ENCODE results near the gene GSG1L.

DNA sequence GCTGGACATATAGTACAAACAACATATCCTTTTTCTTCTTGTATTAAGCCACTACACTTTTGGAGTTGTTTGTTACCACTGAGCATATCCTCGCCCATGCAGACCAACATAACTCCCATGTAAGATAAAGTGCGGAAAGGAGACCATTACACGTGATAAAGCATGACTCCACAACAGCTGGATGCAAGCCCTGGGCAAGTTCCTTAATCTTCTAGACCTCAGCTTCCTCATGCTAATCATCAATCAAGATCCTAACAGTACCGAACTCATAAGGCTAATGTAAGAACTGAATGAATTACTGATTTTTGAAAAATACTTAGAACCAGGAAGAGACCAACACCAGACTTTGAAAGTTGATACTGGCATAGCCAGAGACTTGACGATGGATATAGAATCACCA lies 47.0 kb upstream of the GSG1L start:
- TF ChIP-seq, protein P1, sequence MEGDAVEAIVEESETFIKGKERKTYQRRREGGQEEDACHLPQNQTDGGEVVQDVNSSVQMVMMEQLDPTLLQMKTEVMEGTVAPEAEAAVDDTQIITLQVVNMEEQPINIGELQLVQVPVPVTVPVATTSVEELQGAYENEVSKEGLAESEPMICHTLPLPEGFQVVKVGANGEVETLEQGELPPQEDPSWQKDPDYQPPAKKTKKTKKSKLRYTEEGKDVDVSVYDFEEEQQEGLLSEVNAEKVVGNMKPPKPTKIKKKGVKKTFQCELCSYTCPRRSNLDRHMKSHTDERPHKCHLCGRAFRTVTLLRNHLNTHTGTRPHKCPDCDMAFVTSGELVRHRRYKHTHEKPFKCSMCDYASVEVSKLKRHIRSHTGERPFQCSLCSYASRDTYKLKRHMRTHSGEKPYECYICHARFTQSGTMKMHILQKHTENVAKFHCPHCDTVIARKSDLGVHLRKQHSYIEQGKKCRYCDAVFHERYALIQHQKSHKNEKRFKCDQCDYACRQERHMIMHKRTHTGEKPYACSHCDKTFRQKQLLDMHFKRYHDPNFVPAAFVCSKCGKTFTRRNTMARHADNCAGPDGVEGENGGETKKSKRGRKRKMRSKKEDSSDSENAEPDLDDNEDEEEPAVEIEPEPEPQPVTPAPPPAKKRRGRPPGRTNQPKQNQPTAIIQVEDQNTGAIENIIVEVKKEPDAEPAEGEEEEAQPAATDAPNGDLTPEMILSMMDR (optimal IDR thresholded peaks at IDR 0.05 in 1 of 3, IDR thresholded peaks at IDR 0.05 in 1 of 3, conservative IDR thresholded peaks at IDR 0.05 in 1 of 3; ENCODE audit: extremely low read depth in 1 of 3, insufficient read depth in 2 of 3, low read length in 3 of 3) = no peak
- TF ChIP-seq EZH2 (IDR thresholded peaks at IDR 0.05; ENCODE audit: low read length) = no peak

All from keratinocyte (primary cell).